Loucy (cell line): ENCODE measurements around the gene CDCA4.

ENCODE experiments used
- H2AFZ ChIP-seq: fragments of 200-600 bp; sonication (generic); 2 replicates; pipeline ENCODE4 v1.6.0; 2016; ENCODE audit warnings: antibody characterized with exemption, mild to moderate bottlenecking, low read length, moderate library complexity
- H3F3A ChIP-seq: fragments of 200-600 bp; 2 replicates; pipeline ENCODE4 v1.6.0; 2016; ENCODE audit warnings: antibody characterized with exemption, low read depth, mild to moderate bottlenecking
- H3K27me3 ChIP-seq: fragments of 200-600 bp; sonication (generic); 2 replicates; pipeline ENCODE4 v1.6.1; 2014; ENCODE audit warnings: low read length, mild to moderate bottlenecking; ENCODE audit not compliant: insufficient read depth, poor library complexity, severe bottlenecking
- H3K36me3 ChIP-seq: fragments of 200-600 bp; sonication (generic); 2 replicates; pipeline ENCODE4 v1.6.1; 2016; ENCODE audit warnings: low read length; ENCODE audit not compliant: insufficient read depth
- H3K4me1 ChIP-seq: fragments of 200-600 bp; sonication (generic); 2 replicates; pipeline ENCODE4 v1.5.1; 2014; ENCODE audit warnings: low read length, mild to moderate bottlenecking; ENCODE audit not compliant: insufficient read depth, poor library complexity, severe bottlenecking
- H3K4me2 ChIP-seq: fragments of 200-600 bp; sonication (generic); 2 replicates; pipeline ENCODE4 v1.6.0; 2014; ENCODE audit warnings: antibody characterized with exemption, low read length, low read depth, mild to moderate bottlenecking; ENCODE audit not compliant: poor library complexity, severe bottlenecking
- H3K4me3 ChIP-seq: fragments of 200-600 bp; sonication (generic); 2 replicates; pipeline ENCODE4 v1.5.1; 2014; ENCODE audit warnings: low read length, mild to moderate bottlenecking, mixed read lengths; ENCODE audit not compliant: poor library complexity, severe bottlenecking
- H3K79me2 ChIP-seq: fragments of 200-600 bp; sonication (generic); 2 replicates; pipeline ENCODE4 v1.6.1; 2014; ENCODE audit warnings: low read length; ENCODE audit not compliant: insufficient read depth
- H3K9ac ChIP-seq: fragments of 200-600 bp; sonication (generic); 2 replicates; pipeline ENCODE4 v1.6.0; 2014; ENCODE audit warnings: mild to moderate bottlenecking, low read depth, low read length, moderate library complexity; ENCODE audit not compliant: poor library complexity, severe bottlenecking
- H3K9me2 ChIP-seq: fragments of 200-600 bp; sonication (generic); replicated peaks from 2 replicates; pipeline ENCODE4 v1.6.1; 2016; ENCODE audit warnings: low read depth, low read length, mixed read lengths
- H3K9me3 ChIP-seq: fragments of 200-600 bp; sonication (generic); 2 replicates; pipeline ENCODE4 v1.6.1; 2014; ENCODE audit warnings: mild to moderate bottlenecking, antibody characterized with exemption, low read length, low read depth; ENCODE audit not compliant: insufficient read depth
- H4K20me1 ChIP-seq: fragments of 200-600 bp; sonication (generic); 2 replicates; pipeline ENCODE4 v1.6.0; 2014; ENCODE audit warnings: antibody characterized with exemption, low read length, mild to moderate bottlenecking; ENCODE audit not compliant: insufficient read depth, poor library complexity, severe bottlenecking
- EZH2phosphoT487 ChIP-seq: fragments of 200-600 bp; IDR thresholded peaks from 2 replicates; pipeline ENCODE4 v1.6.1; 2018; ENCODE audit warnings: antibody characterized with exemption, mild to moderate bottlenecking, moderate library complexity, borderline replicate concordance
- TF ChIP-seq, protein P1 (sequence below): fragments of 200-600 bp; sonication (generic); conservative IDR thresholded peaks from 2 replicates; pipeline ENCODE4 v1.5.1; 2014; ENCODE audit warnings: mild to moderate bottlenecking, antibody characterized with exemption, low read length

CDCA4 gene

GRCh38 chr14:105055736-105056302 is 34.9 kb upstream of the CDCA4 start:
- no peaks in the 10 kb centered on the region for H3K9me2 ChIP-seq
- no peak overlapping the region for H2AFZ ChIP-seq
- no peaks in the 10 kb centered on the region for H3K27me3 ChIP-seq
- TF ChIP-seq EZH2phosphoT487, result no peak
- TF ChIP-seq, protein P1, sequence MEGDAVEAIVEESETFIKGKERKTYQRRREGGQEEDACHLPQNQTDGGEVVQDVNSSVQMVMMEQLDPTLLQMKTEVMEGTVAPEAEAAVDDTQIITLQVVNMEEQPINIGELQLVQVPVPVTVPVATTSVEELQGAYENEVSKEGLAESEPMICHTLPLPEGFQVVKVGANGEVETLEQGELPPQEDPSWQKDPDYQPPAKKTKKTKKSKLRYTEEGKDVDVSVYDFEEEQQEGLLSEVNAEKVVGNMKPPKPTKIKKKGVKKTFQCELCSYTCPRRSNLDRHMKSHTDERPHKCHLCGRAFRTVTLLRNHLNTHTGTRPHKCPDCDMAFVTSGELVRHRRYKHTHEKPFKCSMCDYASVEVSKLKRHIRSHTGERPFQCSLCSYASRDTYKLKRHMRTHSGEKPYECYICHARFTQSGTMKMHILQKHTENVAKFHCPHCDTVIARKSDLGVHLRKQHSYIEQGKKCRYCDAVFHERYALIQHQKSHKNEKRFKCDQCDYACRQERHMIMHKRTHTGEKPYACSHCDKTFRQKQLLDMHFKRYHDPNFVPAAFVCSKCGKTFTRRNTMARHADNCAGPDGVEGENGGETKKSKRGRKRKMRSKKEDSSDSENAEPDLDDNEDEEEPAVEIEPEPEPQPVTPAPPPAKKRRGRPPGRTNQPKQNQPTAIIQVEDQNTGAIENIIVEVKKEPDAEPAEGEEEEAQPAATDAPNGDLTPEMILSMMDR, result no peak
- peaks cover 22% of the 10 kb centered on the region for H3K4me1 ChIP-seq
- H3K4me2 ChIP-seq, result no peak overlapping the region
- H4K20me1 ChIP-seq, result no peaks in the 10 kb centered on the region
- peaks cover 3% of the 10 kb centered on the region; the same call in 1 of the 2 replicates for H3K79me2 ChIP-seq
- H3F3A ChIP-seq, result no peaks in the 10 kb centered on the region
- no peaks in the 10 kb centered on the region for H3K9me3 ChIP-seq
- H3K36me3 ChIP-seq, result no peaks in the 10 kb centered on the region
- H3K9ac ChIP-seq, result no peak overlapping the region
- no peak overlapping the region for H3K4me3 ChIP-seq

- no peaks in the 10 kb centered on the region for H3K36me3 ChIP-seq
- no peaks in the 10 kb centered on the region for H3K27me3 ChIP-seq
- H3K9me2 ChIP-seq, result no peaks in the 10 kb centered on the region
- no peaks in the 10 kb centered on the region for H4K20me1 ChIP-seq
- peaks cover under 1% of the 10 kb centered on the region; the same call in 1 of the 2 replicates for H3K79me2 ChIP-seq
- H3K4me3 ChIP-seq, result no peak overlapping the region
- peaks cover 17% of the 10 kb centered on the region for H3K4me1 ChIP-seq
- H3K9me3 ChIP-seq, result no peaks in the 10 kb centered on the region
- no peak overlapping the region for H3K9ac ChIP-seq
- H3K4me2 ChIP-seq, result no peak overlapping the region
- TF ChIP-seq EZH2phosphoT487, result no peak
- TF ChIP-seq, protein P1, result no peak
- H3F3A ChIP-seq, result no peaks in the 10 kb centered on the region
- H2AFZ ChIP-seq, result no peak overlapping the region
Observed at GRCh38 chr14:105055334-105055733, 34.5 kb upstream of the CDCA4 start.

DNA sequence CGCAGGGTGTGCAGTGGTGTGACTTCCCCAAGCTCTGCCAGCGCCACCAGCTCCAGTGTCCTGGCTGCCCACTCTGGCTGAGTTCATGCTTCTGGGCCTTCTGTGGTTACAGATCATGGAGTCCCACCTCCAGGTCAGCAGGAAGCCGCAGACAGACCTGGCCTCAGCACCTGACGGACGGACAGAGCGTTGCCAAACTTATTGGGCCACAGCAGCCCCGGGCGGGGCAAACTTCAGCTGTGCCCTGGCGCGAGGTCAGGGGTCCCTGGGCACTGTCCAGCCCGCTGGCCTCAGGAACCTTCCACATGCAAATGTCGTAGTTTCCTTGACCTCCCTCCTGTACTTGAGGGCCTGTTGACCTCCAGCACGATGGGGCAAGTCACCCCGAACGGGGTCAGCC is 33.1 kb upstream of the CDCA4 start:
- H2AFZ ChIP-seq, result no peak overlapping the region
- H3K4me1 ChIP-seq, result peaks cover 4% of the 10 kb centered on the region
- H3K4me3 ChIP-seq, result no peak overlapping the region
- H3K9ac ChIP-seq, result no peak overlapping the region
- no peak for TF ChIP-seq EZH2phosphoT487
- TF ChIP-seq, protein P1, result no peak
- no peak overlapping the region for H3K4me2 ChIP-seq
- no peaks in the 10 kb centered on the region for H3K9me3 ChIP-seq
- H4K20me1 ChIP-seq, result no peaks in the 10 kb centered on the region
- no peaks in the 10 kb centered on the region for H3K36me3 ChIP-seq
- H3K9me2 ChIP-seq, result no peaks in the 10 kb centered on the region
- H3K27me3 ChIP-seq, result no peaks in the 10 kb centered on the region
- H3F3A ChIP-seq, result no peaks in the 10 kb centered on the region
- no peaks in the 10 kb centered on the region for H3K79me2 ChIP-seq
